HepG2 (cell line): ENCODE results near the gene ELANE. TPM values are rescaled to one million over a fixed set of nuclear protein-coding genes. Genes with fewer than 3 reads are reported as not detected.

ENCODE experiments used
- ARID2 ChIP-seq: sonication (generic); formaldehyde crosslinking; IDR thresholded peaks from 2 replicates; pipeline ENCODE4 v1.8.1; 2022; ENCODE audit warnings: mild to moderate bottlenecking, missing genetic modification reagents, borderline replicate concordance
- MTA3 ChIP-seq: sonication (generic); formaldehyde crosslinking; IDR thresholded peaks from 2 replicates; pipeline ENCODE4 v1.4.0; 2020; ENCODE audit warnings: missing genetic modification reagents
- MXI1 ChIP-seq: IDR thresholded peaks from 3 replicates; pipeline ENCODE4 v1.6.1; 2012; ENCODE audit warnings: low read depth, low read length, inconsistent platforms, borderline replicate concordance
- RERE ChIP-seq: IDR thresholded peaks from 2 replicates; pipeline ENCODE4 v1.6.1; 2016; ENCODE audit warnings: low read depth, missing genetic modification reagents, missing compliant biosample characterization
- TBX3 ChIP-seq: fragments of 450-650 bp; IDR thresholded peaks from 2 replicates; pipeline ENCODE4 v1.6.1; 2017; ENCODE audit warnings: antibody characterized with exemption, mild to moderate bottlenecking, inconsistent platforms, borderline replicate concordance
- THRA ChIP-seq: sonication (generic); formaldehyde crosslinking; IDR thresholded peaks from 2 replicates; pipeline ENCODE4 v1.4.0; 2020; ENCODE audit warnings: missing genetic modification reagents, borderline replicate concordance
- TMF1 ChIP-seq: sonication (generic); formaldehyde crosslinking; IDR thresholded peaks from 2 replicates; pipeline ENCODE4 v1.8.1; 2022; ENCODE audit warnings: low read depth, missing genetic modification reagents
- XRCC5 ChIP-seq: fragments of 200-400 bp; formaldehyde crosslinking; optimal IDR thresholded peaks from 2 replicates; pipeline ENCODE3; 2017; ENCODE audit warnings: mild to moderate bottlenecking, low read length
- ZNF414 ChIP-seq: sonication (generic); formaldehyde crosslinking; IDR thresholded peaks from 2 replicates; pipeline ENCODE4 v1.5.0; 2020; ENCODE audit warnings: missing genetic modification reagents
- polyA plus RNA-seq, 8 experiments: library from polyadenylated mRNA; depleted of rRNA in 3 of 8; stranded (reverse) in 7 of 8; unstranded in 1 of 8; fragments of >200 nt; fragmentation: Illumina TruSeq in 4 of 8; extraction: Trizol in 4 of 8; gene quantifications; 2 replicates each; pipeline versions ENCODE4 v1.2.1 to v1.2.3, GENCODE V29; 2011 to 2016; ENCODE audit warnings: low read depth in 4 of 8, missing spikeins in 1 of 8, mixed read lengths in 1 of 8; ENCODE audit not compliant: insufficient read depth in 1 of 8
- total RNA-seq, 5 experiments: library from RNA; depleted of rRNA; stranded (reverse); fragments of >200 nt; fragmentation: Illumina TruSeq; extraction: Trizol; gene quantifications; 2 replicates each; pipeline ENCODE4 v1.2.3, GENCODE V29; 2016; ENCODE audit warnings: low read depth in 1 of 5
- TF ChIP-seq, protein P1 (sequence below): sonication (generic); formaldehyde crosslinking; IDR thresholded peaks from 2 replicates; pipeline ENCODE4 v1.5.0; 2020; ENCODE audit warnings: missing genetic modification reagents
- TF ChIP-seq, protein P2 (sequence below): sonication (generic); formaldehyde crosslinking; IDR thresholded peaks from 2 replicates; pipeline ENCODE4 v1.4.0; 2020; ENCODE audit warnings: mild to moderate bottlenecking, missing genetic modification reagents
- TF ChIP-seq, protein P3 (sequence below): sonication (generic); formaldehyde crosslinking; IDR thresholded peaks from 2 replicates; pipeline ENCODE4 v1.9.0; 2021; ENCODE audit warnings: missing genetic modification reagents, borderline replicate concordance

ELANE gene
- total and polyA plus RNA-seq, 2 of the 13 experiments (the other 11 are each of a cell fraction or from before 2014, with no cell fraction given) = not detected

GRCh38 chr19:892894-893689 is 41.0 kb downstream of the ELANE start, which contains the start of the genes MED16 and RNU6-9 (continued):
- TF ChIP-seq, protein P1, sequence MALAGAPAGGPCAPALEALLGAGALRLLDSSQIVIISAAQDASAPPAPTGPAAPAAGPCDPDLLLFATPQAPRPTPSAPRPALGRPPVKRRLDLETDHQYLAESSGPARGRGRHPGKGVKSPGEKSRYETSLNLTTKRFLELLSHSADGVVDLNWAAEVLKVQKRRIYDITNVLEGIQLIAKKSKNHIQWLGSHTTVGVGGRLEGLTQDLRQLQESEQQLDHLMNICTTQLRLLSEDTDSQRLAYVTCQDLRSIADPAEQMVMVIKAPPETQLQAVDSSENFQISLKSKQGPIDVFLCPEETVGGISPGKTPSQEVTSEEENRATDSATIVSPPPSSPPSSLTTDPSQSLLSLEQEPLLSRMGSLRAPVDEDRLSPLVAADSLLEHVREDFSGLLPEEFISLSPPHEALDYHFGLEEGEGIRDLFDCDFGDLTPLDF (CRISPR knock-in tag) = peak; percentile 28; the same call in 1 of the 2 replicates
- TF ChIP-seq MXI1 (peak; percentile 53; the same call in 1 of the 3 replicates), RERE (no peak), MTA3 (CRISPR knock-in tag) (no peak), TBX3 (no peak), XRCC5 (no peak), ZNF414 (CRISPR knock-in tag) (no peak), TMF1 (CRISPR knock-in tag) (no peak), ARID2 (no peak), THRA (CRISPR knock-in tag) (no peak)
- TF ChIP-seq, protein P2, sequence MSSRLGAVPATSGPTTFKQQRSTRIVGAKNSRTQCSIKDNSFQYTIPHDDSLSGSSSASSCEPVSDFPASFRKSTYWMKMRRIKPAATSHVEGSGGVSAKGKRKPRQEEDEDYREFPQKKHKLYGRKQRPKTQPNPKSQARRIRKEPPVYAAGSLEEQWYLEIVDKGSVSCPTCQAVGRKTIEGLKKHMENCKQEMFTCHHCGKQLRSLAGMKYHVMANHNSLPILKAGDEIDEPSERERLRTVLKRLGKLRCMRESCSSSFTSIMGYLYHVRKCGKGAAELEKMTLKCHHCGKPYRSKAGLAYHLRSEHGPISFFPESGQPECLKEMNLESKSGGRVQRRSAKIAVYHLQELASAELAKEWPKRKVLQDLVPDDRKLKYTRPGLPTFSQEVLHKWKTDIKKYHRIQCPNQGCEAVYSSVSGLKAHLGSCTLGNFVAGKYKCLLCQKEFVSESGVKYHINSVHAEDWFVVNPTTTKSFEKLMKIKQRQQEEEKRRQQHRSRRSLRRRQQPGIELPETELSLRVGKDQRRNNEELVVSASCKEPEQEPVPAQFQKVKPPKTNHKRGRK = no peak
- TF ChIP-seq, protein P3, sequence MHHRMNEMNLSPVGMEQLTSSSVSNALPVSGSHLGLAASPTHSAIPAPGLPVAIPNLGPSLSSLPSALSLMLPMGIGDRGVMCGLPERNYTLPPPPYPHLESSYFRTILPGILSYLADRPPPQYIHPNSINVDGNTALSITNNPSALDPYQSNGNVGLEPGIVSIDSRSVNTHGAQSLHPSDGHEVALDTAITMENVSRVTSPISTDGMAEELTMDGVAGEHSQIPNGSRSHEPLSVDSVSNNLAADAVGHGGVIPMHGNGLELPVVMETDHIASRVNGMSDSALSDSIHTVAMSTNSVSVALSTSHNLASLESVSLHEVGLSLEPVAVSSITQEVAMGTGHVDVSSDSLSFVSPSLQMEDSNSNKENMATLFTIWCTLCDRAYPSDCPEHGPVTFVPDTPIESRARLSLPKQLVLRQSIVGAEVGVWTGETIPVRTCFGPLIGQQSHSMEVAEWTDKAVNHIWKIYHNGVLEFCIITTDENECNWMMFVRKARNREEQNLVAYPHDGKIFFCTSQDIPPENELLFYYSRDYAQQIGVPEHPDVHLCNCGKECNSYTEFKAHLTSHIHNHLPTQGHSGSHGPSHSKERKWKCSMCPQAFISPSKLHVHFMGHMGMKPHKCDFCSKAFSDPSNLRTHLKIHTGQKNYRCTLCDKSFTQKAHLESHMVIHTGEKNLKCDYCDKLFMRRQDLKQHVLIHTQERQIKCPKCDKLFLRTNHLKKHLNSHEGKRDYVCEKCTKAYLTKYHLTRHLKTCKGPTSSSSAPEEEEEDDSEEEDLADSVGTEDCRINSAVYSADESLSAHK (CRISPR knock-in tag) = no peak
